Placental pericyte (primary cell): Measurements from ENCODE around the gene SEC24C. TPM values are rescaled to one million over a fixed set of nuclear protein-coding genes. Genes with fewer than 3 reads are reported as not detected.

Source experiments
- small RNA-seq: library from RNA; depleted of rRNA; stranded (forward); fragments of <200 nt; gene quantifications from one replicate; pipeline ENCODE3, GENCODE V24; 2012; ENCODE audit warnings: low replicate concordance
- total RNA-seq: library from RNA; depleted of rRNA; stranded (reverse); fragments of >200 nt; gene quantifications from 2 replicates; pipeline ENCODE4 v1.2.3, GENCODE V29; 2012

The SEC24C gene, protein sequence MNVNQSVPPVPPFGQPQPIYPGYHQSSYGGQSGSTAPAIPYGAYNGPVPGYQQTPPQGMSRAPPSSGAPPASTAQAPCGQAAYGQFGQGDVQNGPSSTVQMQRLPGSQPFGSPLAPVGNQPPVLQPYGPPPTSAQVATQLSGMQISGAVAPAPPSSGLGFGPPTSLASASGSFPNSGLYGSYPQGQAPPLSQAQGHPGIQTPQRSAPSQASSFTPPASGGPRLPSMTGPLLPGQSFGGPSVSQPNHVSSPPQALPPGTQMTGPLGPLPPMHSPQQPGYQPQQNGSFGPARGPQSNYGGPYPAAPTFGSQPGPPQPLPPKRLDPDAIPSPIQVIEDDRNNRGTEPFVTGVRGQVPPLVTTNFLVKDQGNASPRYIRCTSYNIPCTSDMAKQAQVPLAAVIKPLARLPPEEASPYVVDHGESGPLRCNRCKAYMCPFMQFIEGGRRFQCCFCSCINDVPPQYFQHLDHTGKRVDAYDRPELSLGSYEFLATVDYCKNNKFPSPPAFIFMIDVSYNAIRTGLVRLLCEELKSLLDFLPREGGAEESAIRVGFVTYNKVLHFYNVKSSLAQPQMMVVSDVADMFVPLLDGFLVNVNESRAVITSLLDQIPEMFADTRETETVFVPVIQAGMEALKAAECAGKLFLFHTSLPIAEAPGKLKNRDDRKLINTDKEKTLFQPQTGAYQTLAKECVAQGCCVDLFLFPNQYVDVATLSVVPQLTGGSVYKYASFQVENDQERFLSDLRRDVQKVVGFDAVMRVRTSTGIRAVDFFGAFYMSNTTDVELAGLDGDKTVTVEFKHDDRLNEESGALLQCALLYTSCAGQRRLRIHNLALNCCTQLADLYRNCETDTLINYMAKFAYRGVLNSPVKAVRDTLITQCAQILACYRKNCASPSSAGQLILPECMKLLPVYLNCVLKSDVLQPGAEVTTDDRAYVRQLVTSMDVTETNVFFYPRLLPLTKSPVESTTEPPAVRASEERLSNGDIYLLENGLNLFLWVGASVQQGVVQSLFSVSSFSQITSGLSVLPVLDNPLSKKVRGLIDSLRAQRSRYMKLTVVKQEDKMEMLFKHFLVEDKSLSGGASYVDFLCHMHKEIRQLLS
- 64.3 and 86.2 TPM in 2 replicates for total RNA-seq

DNA sequence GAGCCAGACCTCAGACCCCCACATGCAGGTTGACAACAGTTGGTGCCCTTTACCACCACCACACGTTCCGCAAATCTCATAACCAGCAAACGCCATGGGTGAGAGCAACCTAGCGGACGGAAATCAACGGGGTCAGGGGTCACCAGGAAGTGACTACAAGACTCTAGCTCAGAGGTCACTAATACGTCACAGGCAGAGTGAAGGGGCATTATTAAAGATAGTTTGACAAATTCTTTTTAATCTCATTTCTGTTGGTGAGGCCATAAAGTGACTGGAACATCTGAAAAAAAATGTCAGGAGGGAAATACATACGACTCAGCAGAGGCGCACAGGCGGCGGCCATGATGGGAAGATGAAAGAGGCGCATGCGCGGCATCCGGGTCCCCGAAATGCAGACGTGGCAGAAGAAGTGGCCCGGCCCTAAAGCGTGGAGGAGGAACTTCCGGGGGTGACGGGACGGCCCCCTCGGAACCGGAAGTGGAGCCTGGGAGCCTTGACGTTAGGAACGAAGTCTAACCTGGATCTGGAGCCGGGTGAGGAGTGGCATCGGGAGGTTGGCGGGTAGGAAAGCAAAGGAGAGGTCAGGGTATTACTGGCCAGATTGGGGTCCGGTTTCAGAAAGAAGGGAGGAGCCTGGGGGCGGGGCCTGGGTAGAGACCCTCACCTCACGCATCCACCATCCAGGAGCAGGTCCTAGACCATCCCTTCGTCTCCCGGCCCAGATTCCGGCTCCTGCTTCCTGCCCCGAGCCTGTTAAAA, at the start of gene SEC24C:
Gene SEC24C, plus strand, starts transcription at position 468 of the 759 bp plus-strand sequence. CDS start 2,461 bp downstream, outside the sequence.

DNA sequence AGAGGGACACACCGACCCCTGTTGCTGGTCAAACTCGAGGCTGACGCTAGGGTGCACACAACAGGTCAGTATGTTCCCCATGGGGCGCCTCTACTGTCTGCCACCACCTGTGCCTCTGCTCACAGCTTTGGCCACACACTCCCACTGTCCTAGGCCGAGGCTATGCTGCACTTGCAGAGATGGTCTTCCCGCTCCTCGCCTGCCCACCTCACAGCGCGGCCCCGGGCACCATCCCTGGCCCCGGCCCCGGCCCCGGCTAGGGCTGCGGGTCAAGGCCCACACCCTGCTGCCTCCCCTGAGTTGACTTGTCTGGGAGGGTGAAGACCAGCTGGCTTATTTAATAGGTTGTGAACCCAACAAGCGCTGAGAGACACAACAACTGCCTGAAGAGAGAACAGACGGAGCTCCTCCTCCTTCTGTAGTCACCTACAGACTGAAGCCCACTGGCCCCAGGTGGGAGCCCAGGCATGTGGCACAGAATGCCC, 46.5 kb upstream of the SEC24C start, which contains the start of gene AGAP5:
Gene AGAP5, minus strand, starts transcription at position 435 of the 485 bp plus-strand sequence. Its CDS starts 354 bp downstream, at position 81.

DNA sequence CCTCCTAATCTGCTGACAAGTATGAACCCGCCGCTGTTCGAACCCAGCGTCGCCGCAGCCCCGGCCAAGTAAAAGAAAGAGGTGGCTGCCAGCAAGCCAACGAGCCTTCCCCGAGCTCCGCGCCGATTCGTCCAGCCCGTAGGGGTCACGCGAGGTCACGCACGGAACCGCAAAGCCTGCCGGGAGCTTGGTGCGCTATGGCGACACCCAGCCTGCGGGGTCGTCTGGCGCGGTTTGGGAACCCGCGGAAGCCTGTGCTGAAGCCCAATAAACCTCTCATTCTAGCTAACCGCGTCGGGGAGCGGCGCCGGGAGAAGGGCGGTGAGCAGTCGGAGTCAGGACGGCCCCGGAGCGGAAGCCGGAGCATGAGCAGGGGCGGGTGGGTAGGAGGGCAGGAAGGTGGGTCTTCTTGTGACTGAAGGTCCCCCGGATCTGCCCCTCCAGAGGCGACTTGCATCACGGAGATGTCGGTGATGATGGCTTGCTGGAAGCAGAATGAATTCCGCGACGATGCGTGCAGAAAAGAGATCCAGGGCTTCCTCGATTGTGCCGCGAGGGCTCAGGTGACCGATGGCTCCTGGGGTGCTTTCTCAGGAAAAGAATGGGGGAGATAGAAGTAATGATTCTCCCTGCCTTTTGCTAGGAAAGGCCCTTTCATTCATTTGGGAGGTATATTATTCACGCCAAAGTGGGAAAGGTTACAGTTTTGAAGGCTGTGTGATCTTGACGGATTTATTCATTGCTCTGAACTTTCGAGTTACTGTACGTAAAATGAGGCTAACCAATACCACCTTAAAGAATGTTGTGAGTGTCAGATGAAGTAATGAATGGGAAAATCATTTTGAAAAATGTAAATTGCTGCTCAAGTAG, 37.9 kb downstream of the SEC24C start, which contains the start of gene CHCHD1:
Gene CHCHD1, plus strand, starts transcription at position 170 of the 870 bp plus-strand sequence. Its CDS starts 28 bp downstream, at position 198.

DNA sequence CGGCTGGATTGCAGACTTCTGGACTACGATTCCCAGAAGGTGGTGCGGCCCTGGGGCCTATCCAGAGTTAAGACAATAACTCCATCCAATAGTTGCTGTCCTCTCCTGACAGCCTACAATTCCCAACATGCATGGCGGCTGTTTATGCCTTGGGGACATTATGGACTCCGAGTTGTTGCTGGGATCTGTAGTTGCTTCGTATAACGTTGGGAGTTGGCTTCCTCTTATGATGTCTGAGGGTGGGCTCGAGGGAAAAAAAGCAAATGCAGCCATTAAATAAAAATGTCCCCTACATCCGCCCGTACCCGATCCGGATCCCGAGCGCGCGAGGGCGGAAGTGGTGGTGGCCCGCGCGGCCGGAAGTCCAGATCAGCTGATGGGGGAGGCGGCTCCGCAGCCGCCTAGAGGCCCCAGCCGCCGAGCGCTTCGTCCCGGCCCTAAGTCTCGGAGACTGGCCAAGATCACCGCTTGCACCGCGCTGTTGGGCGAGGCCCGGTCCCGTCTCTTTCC, 41.1 kb downstream of the SEC24C start, which contains the start of gene ZSWIM8:
Gene ZSWIM8, plus strand, starts transcription at position 396 of the 510 bp plus-strand sequence. CDS start 273 bp downstream, outside the sequence.

Small RNAs within 50 kb of the gene (small RNA-seq; reads per million reads assigned to genes)
- not detected for gene AC022400.4
- not detected for gene AC022400.9
- not detected for gene RNA5SP320
- gene ZSWIM8-AS1 = not detected

Other genes with a start within 250 kb of the SEC24C start
- gene PPP3CB, start 248.3 kb upstream of the SEC24C start, total RNA-seq = 27.5 and 29.8 TPM in 2 replicates
- gene USP54, start 153.0 kb upstream of the SEC24C start, total RNA-seq = 9.7 and 15.1 TPM in 2 replicates
- 0.29 TPM in 1 of 2 replicates, not detected in the other for gene MYOZ1, start 102.9 kb upstream of the SEC24C start, total RNA-seq
- under 0.01 and 0.43 TPM in 2 replicates for gene SYNPO2L, start 88.3 kb upstream of the SEC24C start, total RNA-seq
- 3.9 TPM in 2 replicates for gene AGAP5, start 46.3 kb upstream of the SEC24C start, total RNA-seq
- 7.2 and 16.9 TPM in 2 replicates for gene CHCHD1, start 37.7 kb downstream of the SEC24C start, total RNA-seq
- gene ZSWIM8, start 41.2 kb downstream of the SEC24C start, total RNA-seq = 85.5 and 111 TPM in 2 replicates
- gene NDST2, start 67.2 kb downstream of the SEC24C start, total RNA-seq = 25.3 and 31.3 TPM in 2 replicates
- gene CAMK2G, start 130.2 kb downstream of the SEC24C start, total RNA-seq = 16.9 and 40.7 TPM in 2 replicates
- 278 and 1,436 TPM in 2 replicates for gene PLAU, start 166.8 kb downstream of the SEC24C start, total RNA-seq